ENCODE results near the gene UBC. TPM values are rescaled to one million over a fixed set of nuclear protein-coding genes. Genes with fewer than 3 reads are reported as not detected.
A peak's percentile ranks its signal among the peaks of the same experiment; 100 is the strongest.

UBC gene
- total RNA-seq, 1 experiment from 2014 or later = 523 TPM

- H3K23ac ChIP-seq (ENCODE audit: insufficient read length, low read depth, low read length) = no peak overlapping the region
- no peaks in the 10 kb centered on the region for H3K9me3 Mint-ChIP-seq
- H3K23me2 ChIP-seq (ENCODE audit: insufficient read length, low read depth, low read length, poor library complexity, severe bottlenecking) = peaks cover 3% of the 10 kb centered on the region
- H3K27me3 Mint-ChIP-seq (ENCODE audit: low read depth) = peaks cover 20% of the 10 kb centered on the region
- no peak overlapping the region for H2AFZ ChIP-seq (ENCODE audit: low read length)
- H2BK120ac ChIP-seq (ENCODE audit: low read depth, low read length, poor library complexity, severe bottlenecking) = no peak overlapping the region
- H3K4me1 ChIP-seq (ENCODE audit: insufficient read depth, low read length) = no peaks in the 10 kb centered on the region; the same call in 1 of the 2 replicates
- H3K9ac ChIP-seq (ENCODE audit: extremely low read depth, insufficient read length, low read length) = no peak overlapping the region
- DNase-seq = no peak
- no peak overlapping the region for H3K4ac ChIP-seq (ENCODE audit: low read depth, low read length)
- no peaks in the 10 kb centered on the region for H3K79me2 ChIP-seq (ENCODE audit: insufficient read depth, low read length)
- H2BK15ac ChIP-seq (ENCODE audit: low read depth, low read length) = no peak overlapping the region
- H3K4me2 ChIP-seq (ENCODE audit: insufficient read depth, insufficient read length, low read length) = no peak overlapping the region
- H3T11ph ChIP-seq (ENCODE audit: low read length) = no peak overlapping the region
- peak overlapping the region in 1 of 3 experiments; percentile 70; a peak in 1 of 7 replicates for H3K27ac Mint-ChIP-seq
- H2BK12ac ChIP-seq (ENCODE audit: insufficient read length, low read depth, low read length) = no peak overlapping the region
- no peak overlapping the region for H4K8ac ChIP-seq (replicated peaks; ENCODE audit: insufficient read length, low read depth, low read length)
- H3K9me3 ChIP-seq (ENCODE audit: control insufficient read depth, low read depth, low read length) = no peaks in the 10 kb centered on the region
- H4K5ac ChIP-seq (ENCODE audit: insufficient read length, low read depth, low read length) = no peak overlapping the region
- H3K56ac ChIP-seq (ENCODE audit: insufficient read length, low read depth, low read length) = no peak overlapping the region
- H2BK5ac ChIP-seq (ENCODE audit: insufficient read length, low read length) = no peak overlapping the region
- no peak overlapping the region for H3K18ac ChIP-seq (ENCODE audit: insufficient read length, low read depth, low read length)
- H2BK20ac ChIP-seq (ENCODE audit: low read depth, low read length, poor library complexity, severe bottlenecking) = no peak overlapping the region
- WGBS (ENCODE audit: extremely low coverage, insufficient read length, low lambda C conversion rate) = no CpG with 5 or more reads among the region's 11 CpGs
- no peak overlapping the region for H3K14ac ChIP-seq (ENCODE audit: insufficient read depth, low read length)
- no peaks in the 10 kb centered on the region; a peak in 1 of 7 replicates for H3K36me3 Mint-ChIP-seq (ENCODE audit: insufficient read depth in 1 of 3, low read depth in 3 of 3)
- no peaks in the 10 kb centered on the region for H4K20me1 ChIP-seq (ENCODE audit: control insufficient read depth, insufficient read depth, insufficient read length)
- no peak for TF ChIP-seq CTCF (conservative IDR thresholded peaks at IDR 0.05)
- H3K4me3 Mint-ChIP-seq = no peak overlapping the region
- H4K91ac ChIP-seq (ENCODE audit: insufficient read length, low read depth, low read length) = no peak overlapping the region
- H3K27ac ChIP-seq (ENCODE audit: insufficient read length, low read depth, low read length) = no peak overlapping the region
- no peaks in the 10 kb centered on the region; the same call in 1 of the 2 replicates for H3K27me3 ChIP-seq (ENCODE audit: insufficient read depth, low read length)
- peaks cover 16 to 19% of the 10 kb centered on the region in 2 experiments for H3K4me1 Mint-ChIP-seq
- no peak overlapping the region for H2AK5ac ChIP-seq (ENCODE audit: insufficient read length, low read length)
- no peaks in the 10 kb centered on the region for H3K79me1 ChIP-seq (ENCODE audit: insufficient read depth, low read depth, low read length, poor library complexity, severe bottlenecking)
Observed at GRCh38 chr12:124868252-124869058, 46.0 kb downstream of the UBC start.

Measured in H9 (cell line).